Progenitor cell of endocrine pancreas (in vitro differentiated cells): ENCODE data around the gene MOB3B. TPM values are rescaled to one million over a fixed set of nuclear protein-coding genes. Genes with fewer than 3 reads are reported as not detected.

Experiments
- DNase-seq: peaks from one replicate; pipeline ENCODE4 v3.0.0; 2021; ENCODE audit warnings: low spot score; ENCODE audit not compliant: unreplicated experiment
- H3K27ac Mint-ChIP-seq: 2 replicates; pipeline ENCODE4 v1.8.0; 2021; ENCODE audit warnings: mild to moderate bottlenecking, moderate library complexity, mixed read lengths
- H3K27me3 Mint-ChIP-seq: 2 replicates; pipeline ENCODE4 v1.8.0; 2021; ENCODE audit warnings: mixed read lengths
- H3K36me3 Mint-ChIP-seq: 2 replicates; pipeline ENCODE4 v1.8.0; 2022; ENCODE audit warnings: mixed read lengths; ENCODE audit not compliant: insufficient read depth
- H3K4me1 Mint-ChIP-seq: 2 replicates; pipeline ENCODE4 v1.8.0; 2021; ENCODE audit warnings: low read depth, mixed read lengths
- H3K4me3 Mint-ChIP-seq: 2 replicates; pipeline ENCODE4 v1.8.0; 2021; ENCODE audit warnings: low read depth, mild to moderate bottlenecking, moderate library complexity, mixed read lengths
- H3K9me3 Mint-ChIP-seq: 2 replicates; pipeline ENCODE4 v1.8.0; 2021; ENCODE audit warnings: low read depth, mixed read lengths
- CTCF ChIP-seq: fragments of 200-600 bp; sonication (generic); IDR thresholded peaks from one replicate; pipeline ENCODE4 v1.5.0; 2021; ENCODE audit warnings: antibody characterized with exemption, mild to moderate bottlenecking; ENCODE audit not compliant: unreplicated experiment
- total RNA-seq: library from RNA; stranded (reverse); gene quantifications from 2 replicates; pipeline ENCODE4 v1.2.1, GENCODE V29; 2021

MOB3B gene
- total RNA-seq, 1 donor from 2014 or later, result 15.4 TPM

- Mint-ChIP-seq H3K9me3 (no peaks in the 10 kb centered on the region), H3K36me3 (no peaks in the 10 kb centered on the region), H3K27ac (no peak overlapping the region), H3K27me3 (no peaks in the 10 kb centered on the region), H3K4me1 (peaks cover 10% of the 10 kb centered on the region), H3K4me3 (no peak overlapping the region)
- no peak for DNase-seq
- TF ChIP-seq CTCF, result no peak
These were observed 193.5 kb downstream of the MOB3B start for GRCh38 chr9:27336126-27336525.

DNA sequence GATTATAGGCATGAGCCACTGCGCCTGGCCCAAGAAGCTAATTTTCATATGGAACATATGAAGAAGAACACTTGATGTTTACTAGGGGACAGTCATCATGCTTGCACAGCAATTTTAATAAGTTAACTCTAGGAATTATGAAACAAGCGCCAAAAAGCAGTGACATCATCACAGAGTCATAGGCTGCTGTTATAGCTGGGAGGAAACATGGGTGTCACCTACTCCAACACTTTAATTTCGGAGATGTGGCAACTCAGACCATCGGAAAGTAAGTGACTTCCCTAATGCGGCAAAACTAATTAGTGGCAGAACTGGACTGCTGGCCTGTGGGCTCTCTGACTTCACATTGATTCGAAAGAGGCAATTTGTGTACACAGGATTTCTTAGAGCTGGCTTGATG lies 194.5 kb downstream of the MOB3B start:
- Mint-ChIP-seq H3K27me3 (no peaks in the 10 kb centered on the region), H3K36me3 (no peaks in the 10 kb centered on the region), H3K4me3 (no peak overlapping the region), H3K27ac (no peak overlapping the region), H3K4me1 (peaks cover 8% of the 10 kb centered on the region), H3K9me3 (no peaks in the 10 kb centered on the region)
- TF ChIP-seq CTCF, result no peak
- DNase-seq, result no peak

DNA sequence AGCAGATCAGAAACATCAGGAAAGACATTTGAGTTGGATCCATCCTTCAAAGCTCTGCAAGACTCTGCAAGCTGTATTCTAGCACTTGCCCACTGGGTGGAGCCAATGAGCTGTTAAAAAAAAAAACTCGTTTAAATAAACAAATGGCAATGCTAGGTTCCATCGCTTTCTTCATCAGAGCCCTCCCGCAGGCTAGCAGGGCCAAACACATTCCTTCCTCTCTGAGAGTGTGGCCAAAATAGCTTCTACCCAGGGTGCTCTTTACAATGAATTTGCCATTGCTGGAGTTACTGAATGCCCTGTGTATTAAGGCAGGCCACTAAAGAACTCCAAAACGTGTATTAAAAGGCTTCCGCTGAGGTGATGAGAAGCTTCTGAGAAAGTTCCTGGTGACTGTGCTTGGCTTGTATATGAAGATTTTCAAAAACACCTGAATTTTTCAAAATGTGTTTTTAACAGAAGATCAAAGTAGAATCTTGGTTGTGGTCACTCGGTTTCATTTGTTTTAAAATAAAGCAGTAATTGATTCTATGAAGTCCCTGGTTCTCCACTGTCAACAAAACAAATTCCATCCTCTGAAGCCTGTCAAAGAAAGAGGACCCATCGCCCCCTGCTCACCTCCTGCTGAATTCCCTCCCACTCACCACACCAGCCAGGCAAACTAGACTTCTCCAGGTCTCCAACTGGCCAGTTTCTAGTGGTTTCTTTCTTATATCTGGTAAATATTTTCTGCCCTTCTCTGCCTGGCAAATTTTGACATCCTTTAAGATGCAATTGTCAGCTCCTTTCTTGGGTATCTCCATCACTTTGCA lies 196.2 kb downstream of the MOB3B start:
- Mint-ChIP-seq H3K4me1 (peaks cover 8% of the 10 kb centered on the region), H3K27me3 (no peaks in the 10 kb centered on the region), H3K27ac (peak overlapping the region; percentile 69), H3K9me3 (no peaks in the 10 kb centered on the region), H3K36me3 (peaks cover 3% of the 10 kb centered on the region), H3K4me3 (no peak overlapping the region)
- peak; percentile 87 for TF ChIP-seq CTCF
- peak; percentile 49 for DNase-seq

DNA sequence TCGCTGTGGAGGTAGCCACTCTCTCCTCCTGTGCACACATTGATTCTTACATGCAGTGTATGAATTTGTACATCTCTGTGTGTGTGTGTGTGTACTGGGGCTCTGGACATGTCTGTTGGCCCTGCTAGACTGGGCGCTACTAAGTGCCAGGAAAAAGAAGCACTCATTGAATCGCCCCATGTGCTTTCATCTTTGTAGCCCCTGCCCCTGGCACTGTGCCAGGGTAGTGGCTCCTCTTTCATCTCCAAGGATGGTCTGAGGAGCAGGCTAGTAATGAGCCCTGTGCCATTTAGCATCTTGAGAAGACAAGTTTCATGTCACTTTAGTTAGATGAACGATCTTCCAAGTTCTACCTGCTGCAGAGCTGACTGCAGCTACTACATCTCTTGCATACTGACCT lies 198.2 kb downstream of the MOB3B start:
- peaks cover 6% of the 10 kb centered on the region for H3K4me1 Mint-ChIP-seq
- H3K27ac Mint-ChIP-seq, result no peak overlapping the region

GRCh38 chr9:27329291-27329690 lies 200.3 kb downstream of the MOB3B start:
- Mint-ChIP-seq H3K9me3 (peaks cover 7% of the 10 kb centered on the region), H3K4me1 (peaks cover 6% of the 10 kb centered on the region), H3K27me3 (no peaks in the 10 kb centered on the region), H3K27ac (no peak overlapping the region), H3K4me3 (no peak overlapping the region), H3K36me3 (peaks cover 24% of the 10 kb centered on the region)
- DNase-seq, result no peak
- no peak for TF ChIP-seq CTCF

More for the DNA sequence above, 198.2 kb downstream of the MOB3B start:
- Mint-ChIP-seq H3K36me3 (peaks cover 12% of the 10 kb centered on the region), H3K9me3 (no peaks in the 10 kb centered on the region), H3K27me3 (no peaks in the 10 kb centered on the region), H3K4me3 (no peak overlapping the region)
- no peak for TF ChIP-seq CTCF
- DNase-seq, result no peak
